ENCODE results near the gene GPATCH11. TPM values are rescaled to one million over a fixed set of nuclear protein-coding genes. Genes with fewer than 3 reads are reported as not detected.

GPATCH11 gene
- total RNA-seq, 2 experiments from 2014 or later: 11.6 to 24.5 TPM

- no peak for DNase-seq (ENCODE audit: low spot score)
- no peaks in the 10 kb centered on the region for H3K79me2 ChIP-seq (ENCODE audit: insufficient read depth, low read depth, low read length)
- no peak for TF ChIP-seq EZH2phosphoT487 (IDR thresholded peaks at IDR 0.05; ENCODE audit: borderline replicate concordance, low read depth, low read length)
- no peak for TF ChIP-seq CTCF (conservative IDR thresholded peaks at IDR 0.05; ENCODE audit: low read length)
- H4K20me1 ChIP-seq (ENCODE audit: insufficient read depth, low read length): no peaks in the 10 kb centered on the region
- no peak overlapping the region for H3K4me2 ChIP-seq (ENCODE audit: low read length)
- BruUV-seq (replicated peaks): no TSS peak
- intact Hi-C loops (cut with micrococcal nuclease; ENCODE audit: unreplicated experiment): no loop called here
- H3K4me3 ChIP-seq (ENCODE audit: low read depth, low read length, poor library complexity, severe bottlenecking): no peak overlapping the region
- no peaks in the 10 kb centered on the region for H3K4me1 ChIP-seq (ENCODE audit: insufficient read depth, low read length, poor library complexity, severe bottlenecking)
- peaks cover 8% of the 10 kb centered on the region for H3K36me3 ChIP-seq (ENCODE audit: insufficient read depth, low read length)
- no peak overlapping the region for H3K27ac ChIP-seq (ENCODE audit: low read depth, low read length, poor library complexity, severe bottlenecking)
- ChIA-PET POLR2A (interaction anchor here (0.9 kb wide), 1 partner anchor 12 kb away, joined by 7 read pairs; no protein-coding TSS in a partner anchor), CTCF (ENCODE audit: unreplicated experiment) (no interaction called here)
- H3K9me2 ChIP-seq (ENCODE audit: insufficient read depth, low read length): no peaks in the 10 kb centered on the region
- no peak overlapping the region for H2AFZ ChIP-seq (ENCODE audit: low read length)
- no peaks in the 10 kb centered on the region for H3K9me3 ChIP-seq (ENCODE audit: low read length)
These were observed 48.6 kb downstream of the GPATCH11 start for GRCh38 chr2:37132914-37133313.

- no peaks in the 10 kb centered on the region for H3K36me3 ChIP-seq (ENCODE audit: insufficient read depth, low read length)
- H3K4me2 ChIP-seq (ENCODE audit: low read length): no peak overlapping the region
- BruUV-seq (replicated peaks): no TSS peak
- no peaks in the 10 kb centered on the region for H3K9me3 ChIP-seq (ENCODE audit: low read length)
- ChIA-PET CTCF (ENCODE audit: unreplicated experiment) (interaction anchor here (0.6 kb wide), 1 partner anchor 420 kb away, joined by 4 read pairs; no protein-coding TSS in a partner anchor), POLR2A (no interaction called here)
- no peaks in the 10 kb centered on the region for H3K79me2 ChIP-seq (ENCODE audit: insufficient read depth, low read depth, low read length)
- intact Hi-C loops (cut with micrococcal nuclease; ENCODE audit: unreplicated experiment): no loop called here
- peak; percentile 38; the same call in 1 of the 2 replicates for TF ChIP-seq CTCF (conservative IDR thresholded peaks at IDR 0.05; ENCODE audit: low read length)
- no peak for TF ChIP-seq EZH2phosphoT487 (IDR thresholded peaks at IDR 0.05; ENCODE audit: borderline replicate concordance, low read depth, low read length)
- no peak overlapping the region for H3K27ac ChIP-seq (ENCODE audit: low read depth, low read length, poor library complexity, severe bottlenecking)
- H3K4me1 ChIP-seq (ENCODE audit: insufficient read depth, low read length, poor library complexity, severe bottlenecking): no peaks in the 10 kb centered on the region
- no peak overlapping the region for H2AFZ ChIP-seq (ENCODE audit: low read length)
- no peak overlapping the region for H3K4me3 ChIP-seq (ENCODE audit: low read depth, low read length, poor library complexity, severe bottlenecking)
- no peaks in the 10 kb centered on the region for H3K9me2 ChIP-seq (ENCODE audit: insufficient read depth, low read length)
- no peak for DNase-seq (ENCODE audit: low spot score)
- no peaks in the 10 kb centered on the region for H4K20me1 ChIP-seq (ENCODE audit: insufficient read depth, low read length)
These were observed 58.2 kb downstream of the GPATCH11 start for GRCh38 chr2:37142546-37142945.

GRCh38 chr2:37143974-37144373 lies 59.7 kb downstream of the GPATCH11 start:
- Histone ChIP-seq H3K27ac (ENCODE audit: low read depth, low read length, poor library complexity, severe bottlenecking) (no peak overlapping the region), H3K4me1 (ENCODE audit: insufficient read depth, low read length, poor library complexity, severe bottlenecking) (no peaks in the 10 kb centered on the region), H3K9me3 (ENCODE audit: low read length) (no peaks in the 10 kb centered on the region), H3K36me3 (ENCODE audit: insufficient read depth, low read length) (no peaks in the 10 kb centered on the region), H4K20me1 (ENCODE audit: insufficient read depth, low read length) (no peaks in the 10 kb centered on the region), H3K79me2 (ENCODE audit: insufficient read depth, low read depth, low read length) (no peaks in the 10 kb centered on the region), H2AFZ (ENCODE audit: low read length) (no peak overlapping the region), H3K4me3 (ENCODE audit: low read depth, low read length, poor library complexity, severe bottlenecking) (no peak overlapping the region), H3K9me2 (ENCODE audit: insufficient read depth, low read length) (no peaks in the 10 kb centered on the region), H3K4me2 (ENCODE audit: low read length) (no peak overlapping the region)
- TF ChIP-seq EZH2phosphoT487 (IDR thresholded peaks at IDR 0.05; ENCODE audit: borderline replicate concordance, low read depth, low read length) (no peak), CTCF (conservative IDR thresholded peaks at IDR 0.05; ENCODE audit: low read length) (no peak)
- intact Hi-C loops (cut with micrococcal nuclease; ENCODE audit: unreplicated experiment): no loop called here
- no peak for DNase-seq (ENCODE audit: low spot score)
- BruUV-seq (replicated peaks): no TSS peak
- CTCF ChIA-PET (ENCODE audit: unreplicated experiment): no interaction called here
- POLR2A ChIA-PET: interaction anchor here (0.7 kb wide), 1 partner anchor 368 kb away, joined by 4 read pairs; no protein-coding TSS in a partner anchor

Measured in OCI-LY7 (cell line).